GM23338 (cell line): Measurements from ENCODE around the gene THAP9. TPM values are rescaled to one million over a fixed set of nuclear protein-coding genes. Genes with fewer than 3 reads are reported as not detected.
"Not testable (repeated sequence)": the region's sequence is repeated elsewhere in the genome, so short reads cannot be mapped to it uniquely, and the experiment has no call there.

ENCODE experiments used
- ATAC-seq: fragments of 200-7000 bp; cut with Tn5 transposase; 3 replicates; pipeline ENCODE4 v1.9.1; 2020
- DNase-seq: peaks from one replicate; pipeline ENCODE4 v3.0.0-alpha.2; 2015; ENCODE audit warnings: low spot score
- H2AFZ ChIP-seq: fragments of 200-600 bp; sonication (generic); 2 replicates; pipeline ENCODE4 v1.8.0; 2016; ENCODE audit warnings: antibody characterized with exemption, mild to moderate bottlenecking, moderate library complexity
- H3F3A ChIP-seq: fragments of 200-600 bp; sonication (generic); replicated peaks from 2 replicates; pipeline ENCODE4 v1.8.0; 2017; ENCODE audit warnings: antibody characterized with exemption, mixed run types, low read depth
- H3K27ac ChIP-seq: fragments of 200-600 bp; sonication (generic); 2 replicates; pipeline ENCODE4 v1.6.1; 2016; ENCODE audit warnings: low read depth
- H3K27me3 ChIP-seq: fragments of 200-600 bp; sonication (generic); 2 replicates; pipeline ENCODE4 v1.8.0; 2016; ENCODE audit warnings: mild to moderate bottlenecking, mixed run types, moderate library complexity; ENCODE audit not compliant: insufficient read depth
- H3K36me3 ChIP-seq: fragments of 200-600 bp; sonication (generic); 2 replicates; pipeline ENCODE4 v1.8.0; 2016; ENCODE audit warnings: mild to moderate bottlenecking; ENCODE audit not compliant: insufficient read depth
- H3K4me1 ChIP-seq: fragments of 200-600 bp; sonication (generic); 2 replicates; pipeline ENCODE4 v1.8.0; 2016; ENCODE audit warnings: mild to moderate bottlenecking, moderate library complexity; ENCODE audit not compliant: insufficient read depth
- H3K4me2 ChIP-seq: fragments of 200-600 bp; sonication (generic); 2 replicates; pipeline ENCODE4 v1.7.1; 2017; ENCODE audit warnings: mixed run types
- H3K4me3 ChIP-seq: fragments of 200-600 bp; sonication (generic); 2 replicates; pipeline ENCODE4 v1.6.1; 2016; ENCODE audit warnings: mixed run types
- H3K79me2 ChIP-seq: fragments of 200-600 bp; sonication (generic); replicated peaks from 2 replicates; pipeline ENCODE4 v1.8.0; 2017; ENCODE audit warnings: mild to moderate bottlenecking; ENCODE audit not compliant: insufficient read depth
- H3K9me2 ChIP-seq: fragments of 200-600 bp; sonication (generic); 2 replicates; pipeline ENCODE4 v1.8.0; 2017; ENCODE audit not compliant: insufficient read depth
- H4K20me1 ChIP-seq: fragments of 200-600 bp; sonication (generic); replicated peaks from 2 replicates; pipeline ENCODE4 v1.8.0; 2017; ENCODE audit warnings: mild to moderate bottlenecking; ENCODE audit not compliant: insufficient read depth
- H3K27ac Mint-ChIP-seq: 2 replicates; pipeline ENCODE4 v1.8.0; 2020; ENCODE audit warnings: inconsistent platforms, mild to moderate bottlenecking, moderate library complexity, mixed read lengths
- H3K27me3 Mint-ChIP-seq: 3 replicates; pipeline ENCODE4 v1.8.0; 2022; ENCODE audit warnings: low read depth, mild to moderate bottlenecking, moderate library complexity, mixed read lengths, inconsistent platforms; ENCODE audit not compliant: insufficient read depth, poor library complexity
- H3K36me3 Mint-ChIP-seq: 3 replicates; pipeline ENCODE4 v1.8.0; 2021; ENCODE audit warnings: low read depth, mild to moderate bottlenecking, inconsistent platforms, moderate library complexity, mixed read lengths
- H3K4me1 Mint-ChIP-seq: 3 replicates; pipeline ENCODE4 v1.8.0; 2020; ENCODE audit warnings: mild to moderate bottlenecking, inconsistent platforms, mixed read lengths
- H3K4me3 Mint-ChIP-seq: 3 replicates; pipeline ENCODE4 v1.8.0; 2021; ENCODE audit warnings: moderate library complexity, mild to moderate bottlenecking, inconsistent platforms, mixed read lengths
- H3K9me3 Mint-ChIP-seq: 3 replicates; pipeline ENCODE4 v1.8.0; 2020; ENCODE audit warnings: moderate library complexity, mild to moderate bottlenecking, inconsistent platforms, mixed read lengths
- CREB1 ChIP-seq: fragments of 250-450 bp; sonication (Bioruptor Pico); IDR thresholded peaks from 2 replicates; pipeline ENCODE4 v1.5.0; 2020; ENCODE audit warnings: low read depth, mild to moderate bottlenecking, moderate library complexity
- CTCF ChIP-seq, 2 experiments: fragments of 200-600 bp in 1 of 2; sonication (generic) in 1 of 2; conservative IDR thresholded peaks; 2 replicates each; pipeline versions ENCODE4 v1.5.1 to v1.6.1; 2016 to 2017; ENCODE audit warnings: antibody characterized with exemption in 2 of 2, low read depth in 2 of 2, mild to moderate bottlenecking in 2 of 2, moderate library complexity in 1 of 2
- EZH2 ChIP-seq: fragments of 200-600 bp; sonication (generic); IDR thresholded peaks from one replicate; pipeline ENCODE4 v1.8.0; 2017; ENCODE audit warnings: antibody characterized with exemption, mild to moderate bottlenecking, low read depth; ENCODE audit not compliant: unreplicated experiment
- EZH2phosphoT487 ChIP-seq: fragments of 200-600 bp; sonication (generic); IDR thresholded peaks from one replicate; pipeline ENCODE4 v1.8.1; 2018; ENCODE audit warnings: antibody characterized with exemption; ENCODE audit not compliant: unreplicated experiment
- NANOG ChIP-seq: IDR thresholded peaks from 2 replicates; pipeline ENCODE4 v1.6.1; 2016; ENCODE audit warnings: antibody characterized with exemption, borderline replicate concordance
- POLR2AphosphoS5 ChIP-seq: IDR thresholded peaks from 2 replicates; pipeline ENCODE4 v1.6.1; 2016; ENCODE audit warnings: antibody characterized with exemption, low read depth
- STAT1 ChIP-seq: IDR thresholded peaks from one replicate; pipeline ENCODE4 v1.6.1; 2016; ENCODE audit warnings: antibody characterized with exemption; ENCODE audit not compliant: unreplicated experiment
- ZNF114 ChIP-seq: fragments of 250-450 bp; sonication (Bioruptor Pico); IDR thresholded peaks from 2 replicates; pipeline ENCODE4 v1.5.0; 2020; ENCODE audit warnings: mild to moderate bottlenecking, moderate library complexity
- ZNF331 ChIP-seq: fragments of 250-450 bp; sonication (Bioruptor Pico); IDR thresholded peaks from 2 replicates; pipeline ENCODE4 v1.5.0; 2020; ENCODE audit warnings: low read depth, mild to moderate bottlenecking, moderate library complexity
- polyA plus RNA-seq: library from polyadenylated mRNA; unstranded; fragments of >200 nt; fragmentation: Nextera tagmentation; extraction: Ambion mirVana; gene quantifications from 2 replicates; pipeline ENCODE4 v1.2.1, GENCODE V29; 2016
- total RNA-seq: library from RNA; depleted of rRNA; stranded (reverse); fragments of >200 nt; shearing (Covaris generic); gene quantifications from 2 replicates; pipeline ENCODE4 v1.2.3, GENCODE V29; 2014
- TF ChIP-seq, protein P1 (sequence below): IDR thresholded peaks from one replicate; pipeline ENCODE4 v1.6.1; 2018; ENCODE audit warnings: antibody characterized with exemption; ENCODE audit not compliant: unreplicated experiment
- TF ChIP-seq, protein P2 (sequence below): IDR thresholded peaks from 2 replicates; pipeline ENCODE4 v1.6.1; 2016; ENCODE audit warnings: antibody characterized with exemption

The THAP9 gene
- total and polyA plus RNA-seq, 2 experiments from 2014 or later: 8.7 to 22.3 TPM

DNA sequence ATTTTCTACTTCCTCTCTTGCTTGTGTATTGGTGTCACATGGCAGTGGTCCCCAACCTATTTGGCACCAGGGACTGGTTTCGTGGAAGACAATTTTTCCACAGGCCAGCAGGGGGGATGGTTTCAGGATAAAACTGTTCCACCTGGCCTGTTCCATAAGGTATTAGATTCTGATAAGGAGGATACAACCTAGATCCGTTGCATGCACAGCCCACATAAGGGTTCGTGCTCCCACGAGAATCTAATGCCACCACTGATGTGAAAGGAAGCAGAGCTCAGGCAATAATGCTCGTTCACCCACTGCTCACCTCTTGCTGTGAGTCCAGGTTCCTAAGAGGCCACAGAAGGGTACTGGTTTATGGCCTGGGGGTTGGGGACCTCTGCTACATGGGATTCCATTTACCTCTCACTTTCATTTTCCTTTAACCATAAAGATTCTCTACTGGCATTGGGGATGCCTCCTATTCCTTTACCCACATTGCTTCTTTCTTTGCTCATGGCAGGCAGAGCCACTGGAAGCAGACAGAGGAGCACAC is 47.7 kb upstream of the THAP9 start:
- H3K4me2 ChIP-seq: no peak overlapping the region
- DNase-seq: no peak
- H4K20me1 ChIP-seq: peaks cover 12% of the 10 kb centered on the region; the same call in 1 of the 2 replicates
- TF ChIP-seq, protein P1, sequence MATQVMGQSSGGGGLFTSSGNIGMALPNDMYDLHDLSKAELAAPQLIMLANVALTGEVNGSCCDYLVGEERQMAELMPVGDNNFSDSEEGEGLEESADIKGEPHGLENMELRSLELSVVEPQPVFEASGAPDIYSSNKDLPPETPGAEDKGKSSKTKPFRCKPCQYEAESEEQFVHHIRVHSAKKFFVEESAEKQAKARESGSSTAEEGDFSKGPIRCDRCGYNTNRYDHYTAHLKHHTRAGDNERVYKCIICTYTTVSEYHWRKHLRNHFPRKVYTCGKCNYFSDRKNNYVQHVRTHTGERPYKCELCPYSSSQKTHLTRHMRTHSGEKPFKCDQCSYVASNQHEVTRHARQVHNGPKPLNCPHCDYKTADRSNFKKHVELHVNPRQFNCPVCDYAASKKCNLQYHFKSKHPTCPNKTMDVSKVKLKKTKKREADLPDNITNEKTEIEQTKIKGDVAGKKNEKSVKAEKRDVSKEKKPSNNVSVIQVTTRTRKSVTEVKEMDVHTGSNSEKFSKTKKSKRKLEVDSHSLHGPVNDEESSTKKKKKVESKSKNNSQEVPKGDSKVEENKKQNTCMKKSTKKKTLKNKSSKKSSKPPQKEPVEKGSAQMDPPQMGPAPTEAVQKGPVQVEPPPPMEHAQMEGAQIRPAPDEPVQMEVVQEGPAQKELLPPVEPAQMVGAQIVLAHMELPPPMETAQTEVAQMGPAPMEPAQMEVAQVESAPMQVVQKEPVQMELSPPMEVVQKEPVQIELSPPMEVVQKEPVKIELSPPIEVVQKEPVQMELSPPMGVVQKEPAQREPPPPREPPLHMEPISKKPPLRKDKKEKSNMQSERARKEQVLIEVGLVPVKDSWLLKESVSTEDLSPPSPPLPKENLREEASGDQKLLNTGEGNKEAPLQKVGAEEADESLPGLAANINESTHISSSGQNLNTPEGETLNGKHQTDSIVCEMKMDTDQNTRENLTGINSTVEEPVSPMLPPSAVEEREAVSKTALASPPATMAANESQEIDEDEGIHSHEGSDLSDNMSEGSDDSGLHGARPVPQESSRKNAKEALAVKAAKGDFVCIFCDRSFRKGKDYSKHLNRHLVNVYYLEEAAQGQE: no peak
- TF ChIP-seq STAT1 (no peak), NANOG (no peak), ZNF331 (CRISPR knock-in tag) (no peak)
- TF ChIP-seq, protein P2, sequence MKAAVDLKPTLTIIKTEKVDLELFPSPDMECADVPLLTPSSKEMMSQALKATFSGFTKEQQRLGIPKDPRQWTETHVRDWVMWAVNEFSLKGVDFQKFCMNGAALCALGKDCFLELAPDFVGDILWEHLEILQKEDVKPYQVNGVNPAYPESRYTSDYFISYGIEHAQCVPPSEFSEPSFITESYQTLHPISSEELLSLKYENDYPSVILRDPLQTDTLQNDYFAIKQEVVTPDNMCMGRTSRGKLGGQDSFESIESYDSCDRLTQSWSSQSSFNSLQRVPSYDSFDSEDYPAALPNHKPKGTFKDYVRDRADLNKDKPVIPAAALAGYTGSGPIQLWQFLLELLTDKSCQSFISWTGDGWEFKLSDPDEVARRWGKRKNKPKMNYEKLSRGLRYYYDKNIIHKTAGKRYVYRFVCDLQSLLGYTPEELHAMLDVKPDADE: no peak
- H3K4me1 Mint-ChIP-seq: no peaks in the 10 kb centered on the region
- H3K27ac ChIP-seq: no peak overlapping the region
- no peak overlapping the region for H3K4me3 Mint-ChIP-seq
- H3K79me2 ChIP-seq: no peaks in the 10 kb centered on the region
- peaks cover 32% of the 10 kb centered on the region; the same call in 1 of the 2 replicates for H3K36me3 ChIP-seq
- H3K36me3 Mint-ChIP-seq: peaks cover 57% of the 10 kb centered on the region
- H3K27ac Mint-ChIP-seq: no peak overlapping the region
- H3K4me3 ChIP-seq: no peak overlapping the region
- no peak overlapping the region for H2AFZ ChIP-seq
- no peaks in the 10 kb centered on the region for H3K4me1 ChIP-seq
- H3F3A ChIP-seq: no peaks in the 10 kb centered on the region
- no peaks in the 10 kb centered on the region for H3K9me3 Mint-ChIP-seq
- no peaks in the 10 kb centered on the region for H3K9me2 ChIP-seq
- no peak for ATAC-seq
- no peaks in the 10 kb centered on the region for H3K27me3 Mint-ChIP-seq
- H3K27me3 ChIP-seq: no peaks in the 10 kb centered on the region

DNA sequence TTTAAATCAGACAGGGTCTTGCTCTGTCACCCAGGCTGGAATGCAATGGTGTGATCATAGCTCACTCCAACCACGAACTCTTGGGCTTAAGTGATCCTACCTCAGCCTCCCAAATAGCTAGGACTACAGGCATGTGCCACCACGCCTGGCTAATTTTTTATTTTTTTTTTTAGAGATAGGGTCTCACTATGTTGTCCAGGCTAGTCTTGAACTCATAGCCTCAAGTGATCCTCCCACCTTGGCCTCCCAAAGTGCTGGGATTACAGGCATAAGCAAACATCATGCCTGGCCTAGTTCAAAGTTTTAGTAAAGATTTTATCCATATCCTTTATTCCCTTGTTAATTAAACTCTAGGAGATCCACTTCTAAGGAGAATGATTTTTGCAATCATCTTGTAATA is 40.0 kb upstream of the THAP9 start:
- not testable (repeated sequence) for H3K4me2 ChIP-seq, H3K4me3 ChIP-seq, H3F3A ChIP-seq, H4K20me1 ChIP-seq, H2AFZ ChIP-seq, H3K4me1 ChIP-seq, ATAC-seq, H3K79me2 ChIP-seq, H3K9me3 Mint-ChIP-seq, DNase-seq, H3K27me3 Mint-ChIP-seq, H3K27ac ChIP-seq, H3K27ac Mint-ChIP-seq, H3K27me3 ChIP-seq, H3K9me2 ChIP-seq, H3K4me3 Mint-ChIP-seq, H3K4me1 Mint-ChIP-seq
- H3K36me3 Mint-ChIP-seq: peaks cover 38% of the 10 kb centered on the region
- peaks cover 34% of the 10 kb centered on the region for H3K36me3 ChIP-seq

- Histone ChIP-seq H3K9me2 (no peaks in the 10 kb centered on the region), H3K36me3 (peaks cover 40% of the 10 kb centered on the region), H3K27me3 (no peaks in the 10 kb centered on the region), H3K4me3 (no peak overlapping the region), H3K4me1 (no peaks in the 10 kb centered on the region), H3K27ac (no peak overlapping the region), H2AFZ (no peak overlapping the region), H4K20me1 (peaks cover 9% of the 10 kb centered on the region; the same call in 1 of the 2 replicates), H3K4me2 (no peak overlapping the region), H3F3A (no peaks in the 10 kb centered on the region), H3K79me2 (no peaks in the 10 kb centered on the region; the same call in 1 of the 2 replicates)
- Mint-ChIP-seq H3K4me1 (no peaks in the 10 kb centered on the region), H3K9me3 (no peaks in the 10 kb centered on the region), H3K36me3 (peaks cover 40% of the 10 kb centered on the region), H3K27me3 (no peaks in the 10 kb centered on the region), H3K27ac (no peak overlapping the region), H3K4me3 (no peak overlapping the region)
- ATAC-seq (no peak), DNase-seq (no peak)
- TF ChIP-seq ZNF114 (CRISPR knock-in tag) (no peak), EZH2phosphoT487 (no peak), STAT1 (no peak), ZNF331 (CRISPR knock-in tag) (no peak), EZH2 (no peak), NANOG (no peak), POLR2AphosphoS5 (no peak), CREB1 (CRISPR knock-in tag) (no peak), CTCF (conservative IDR thresholded peaks at IDR 0.05; ENCODE audit: low read depth in 2 of 2) (no peak)
These were observed 39.0 kb upstream of the THAP9 start for GRCh38 chr4:82861529-82861928.
